ENCODE data around the gene GALNT16.

Gene GALNT16

GRCh38 chr14:69318241-69318640 is 58.3 kb downstream of the GALNT16 start:
- DNase-seq: no peak

DNA sequence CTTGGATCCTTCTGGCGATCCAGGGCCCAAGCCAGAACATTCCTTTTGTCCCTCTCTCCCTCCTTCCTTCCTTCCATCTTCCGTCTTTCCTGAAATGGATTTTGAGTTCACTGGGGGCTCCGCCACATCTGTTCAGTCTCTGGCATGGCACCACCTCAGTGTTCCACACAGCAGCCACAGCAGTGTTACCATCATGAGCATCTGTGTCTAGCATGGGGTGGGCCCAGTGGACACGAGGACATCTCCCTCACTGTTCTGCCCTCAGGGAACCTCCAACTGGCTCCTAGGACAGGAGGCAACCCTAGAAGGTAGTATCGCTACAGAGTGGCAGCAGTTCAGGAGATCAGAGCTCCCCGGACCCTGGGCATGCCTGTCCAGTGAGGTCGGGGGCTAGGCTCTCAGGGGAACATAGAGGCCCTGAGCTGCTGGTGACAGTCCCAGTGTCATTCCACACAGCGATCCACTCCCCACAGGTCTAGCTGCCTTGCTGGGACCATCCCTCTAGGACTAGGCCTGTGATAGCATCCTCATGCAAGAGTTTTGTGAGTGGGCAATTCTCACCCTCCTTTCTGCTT is 59.0 kb downstream of the GALNT16 start:
- no peak for DNase-seq

- no peak for DNase-seq
These were observed 60.0 kb downstream of the GALNT16 start for GRCh38 chr14:69319911-69320310.

DNA sequence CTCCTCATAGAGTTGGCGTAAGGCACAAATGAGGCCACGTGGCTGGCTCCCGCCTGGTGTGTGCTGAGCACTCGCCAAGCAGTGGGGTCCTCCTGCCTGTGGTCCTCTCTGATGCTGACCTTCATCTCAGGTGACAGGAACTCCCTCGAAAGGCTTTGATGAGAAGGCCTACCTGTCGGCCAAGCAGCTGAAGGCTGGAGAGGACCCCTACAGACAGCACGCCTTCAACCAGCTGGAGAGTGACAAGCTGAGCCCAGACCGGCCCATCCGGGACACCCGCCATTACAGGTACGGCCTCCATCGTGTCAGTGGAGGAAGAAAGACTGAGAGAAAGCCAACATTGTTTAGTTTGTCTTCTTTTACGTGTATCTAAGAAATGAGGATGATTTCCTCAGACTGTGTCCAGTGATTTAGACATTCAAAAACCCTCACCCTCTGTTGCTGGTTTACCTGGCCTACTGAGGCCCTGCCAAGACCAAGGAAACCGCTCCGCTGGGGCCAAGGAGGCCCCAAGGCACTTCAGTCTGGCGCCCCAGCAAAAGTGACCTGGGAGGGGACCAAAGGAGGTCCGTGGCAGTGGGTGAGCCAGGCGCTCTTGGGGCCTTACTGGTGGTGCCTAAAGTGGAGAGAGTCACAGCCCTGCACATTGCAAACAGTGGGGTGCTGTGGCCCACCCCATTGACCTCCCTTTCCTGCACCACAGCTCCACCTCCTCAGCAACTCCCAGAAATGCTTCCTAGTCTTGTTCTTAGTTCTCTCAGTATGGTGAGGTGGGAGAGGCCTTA is 60.8 kb downstream of the GALNT16 start:
- DNase-seq: no peak

GRCh38 chr14:69321601-69322330 is 61.8 kb downstream of the GALNT16 start:
- no peak for DNase-seq

DNA sequence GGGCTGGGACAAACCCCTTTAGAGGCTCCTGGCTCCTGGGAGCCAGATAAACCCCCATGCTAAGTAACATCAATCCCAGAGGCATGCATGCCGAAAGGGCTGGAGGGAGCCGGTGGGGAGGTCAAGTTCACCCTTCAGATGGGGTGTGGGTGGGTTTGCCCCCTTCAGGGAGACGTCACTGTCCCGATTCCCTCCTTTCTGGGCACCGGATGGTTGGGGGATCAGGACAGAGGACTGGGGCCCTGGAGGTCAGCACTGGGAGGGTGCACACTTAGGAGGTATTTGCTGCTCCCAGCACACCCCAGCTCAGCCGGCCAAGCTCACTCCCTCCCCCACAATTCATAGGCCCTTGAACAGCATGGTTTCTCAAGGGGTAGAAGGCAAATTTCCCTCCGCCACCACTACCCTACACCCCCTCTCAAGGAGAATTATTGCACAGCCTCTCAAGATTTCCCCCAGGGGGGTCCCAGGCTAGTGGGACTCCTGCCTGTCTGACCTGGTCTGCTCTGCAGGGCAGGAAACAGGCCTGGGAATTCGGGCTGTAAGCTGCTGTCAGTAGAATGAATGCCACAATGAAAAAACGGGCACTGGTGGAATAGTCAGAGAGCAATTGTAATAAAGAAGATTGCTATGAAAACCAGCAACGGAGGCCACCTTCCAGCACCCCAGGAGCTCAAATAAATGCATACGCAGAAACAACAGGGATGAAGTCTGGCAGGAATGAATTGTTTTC is 63.5 kb downstream of the GALNT16 start:
- DNase-seq: no peak

GRCh38 chr14:69323999-69324282 is 64.0 kb downstream of the GALNT16 start:
- no peak for DNase-seq

- DNase-seq: no peak
These were observed 64.5 kb downstream of the GALNT16 start for GRCh38 chr14:69324341-69324931.

GRCh38 chr14:69325086-69325485 is 65.1 kb downstream of the GALNT16 start:
- no peak for DNase-seq

DNA sequence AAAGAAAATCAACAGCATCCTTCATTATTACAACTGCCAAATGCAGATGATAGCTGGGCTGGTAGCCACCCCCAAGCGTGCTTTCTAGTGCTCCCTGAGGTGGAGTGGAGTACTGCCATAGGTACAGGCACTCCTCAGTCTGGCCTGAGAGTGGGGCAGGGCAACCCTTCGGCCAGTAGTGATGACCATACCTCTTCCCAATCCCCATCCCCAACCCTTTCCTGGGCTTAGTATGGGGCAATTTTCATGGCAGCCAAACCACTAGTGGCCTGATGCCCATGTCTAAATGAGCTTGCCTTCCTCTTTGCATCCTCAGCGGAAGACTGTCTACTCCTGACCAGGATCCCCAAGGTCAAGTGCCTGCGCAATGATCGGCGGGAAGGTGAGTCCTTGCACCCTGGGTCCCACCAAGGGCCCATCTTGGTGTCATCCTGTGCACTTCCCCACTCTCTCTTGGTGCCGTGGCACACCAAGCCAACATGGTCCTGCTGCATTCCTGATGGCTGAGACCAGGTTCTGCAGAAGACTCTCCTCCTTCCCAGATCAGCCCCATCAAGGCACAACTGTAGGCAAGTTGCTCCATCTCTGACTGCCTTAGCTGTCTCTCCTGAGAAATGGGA is 65.8 kb downstream of the GALNT16 start:
- no peak for DNase-seq

- DNase-seq: no peak
These were observed 66.7 kb downstream of the GALNT16 start for GRCh38 chr14:69326611-69327010.

GRCh38 chr14:69327507-69327906 is 67.5 kb downstream of the GALNT16 start:
- no peak for DNase-seq

- DNase-seq: no peak
These were observed 68.4 kb downstream of the GALNT16 start for GRCh38 chr14:69328317-69328716.

DNA sequence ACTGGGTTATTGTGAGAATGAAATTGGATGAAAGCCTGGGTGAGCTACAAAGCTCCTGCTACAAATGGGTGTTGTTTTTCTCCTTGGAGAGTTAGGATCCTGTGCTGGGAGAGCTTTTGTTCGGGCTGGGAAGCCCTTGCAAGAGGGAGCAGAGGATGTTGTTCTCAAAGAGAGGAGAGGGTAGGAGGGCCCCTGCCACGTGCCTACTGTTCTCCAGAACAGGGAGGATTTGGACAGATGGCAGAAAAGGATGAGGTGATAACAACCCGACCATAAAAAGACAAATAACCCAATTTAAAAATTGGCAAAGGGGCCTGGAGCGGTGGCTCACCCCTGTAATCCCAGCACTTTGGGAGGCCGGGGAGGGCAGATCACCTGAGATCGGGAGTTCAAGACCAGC is 68.8 kb downstream of the GALNT16 start:
- DNase-seq: no peak

GRCh38 chr14:69331206-69331605 is 71.2 kb downstream of the GALNT16 start:
- no peak for DNase-seq

GRCh38 chr14:69332782-69333395 is 72.9 kb downstream of the GALNT16 start:
- DNase-seq: no peak

DNA sequence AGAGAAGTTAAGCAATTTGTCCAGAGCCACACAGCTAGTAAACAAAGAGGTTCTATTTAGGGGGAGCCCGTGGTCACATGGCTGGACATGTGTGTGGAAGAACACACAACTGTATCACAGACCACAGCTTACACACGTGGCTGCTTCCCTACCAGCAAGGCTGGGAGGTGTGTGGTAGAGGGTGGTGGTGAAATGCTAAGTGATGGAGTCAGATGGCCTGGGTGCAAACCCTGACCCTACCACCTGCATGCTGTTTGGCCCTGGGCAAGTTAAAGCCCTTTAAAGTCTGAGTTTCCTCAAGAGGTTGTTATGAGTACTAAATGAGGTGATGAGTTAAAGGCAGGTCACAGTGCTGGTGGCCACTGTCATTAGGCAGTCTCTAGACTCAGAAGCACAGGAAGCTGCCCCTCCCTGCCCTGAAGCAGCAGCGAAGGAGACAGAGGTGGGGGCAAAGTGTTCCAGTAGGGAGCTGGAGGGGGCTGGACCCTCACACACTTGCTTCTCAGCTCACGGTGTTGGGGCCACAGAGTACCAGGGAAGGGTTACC is 73.9 kb downstream of the GALNT16 start:
- no peak for DNase-seq

DNA sequence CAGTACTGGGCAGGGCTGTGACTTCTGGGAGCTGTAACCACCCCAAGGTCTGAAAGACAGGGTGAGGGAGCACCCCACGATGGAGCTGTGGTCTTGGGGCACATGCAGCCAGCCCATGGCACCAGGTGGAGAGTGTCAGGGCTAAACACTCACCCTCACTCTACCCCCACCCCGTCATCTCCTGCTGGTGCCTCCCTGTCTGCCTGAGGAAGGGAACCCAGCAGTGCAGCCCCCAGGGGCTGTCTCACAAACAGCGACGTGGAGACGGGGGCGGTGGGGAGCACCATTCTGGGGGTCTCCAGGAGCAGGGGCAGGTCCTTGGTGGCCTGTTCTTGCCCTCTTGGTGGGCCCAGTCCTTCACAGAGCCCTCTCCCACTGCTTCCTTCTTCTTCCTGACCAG is 74.6 kb downstream of the GALNT16 start:
- DNase-seq: no peak

DNA sequence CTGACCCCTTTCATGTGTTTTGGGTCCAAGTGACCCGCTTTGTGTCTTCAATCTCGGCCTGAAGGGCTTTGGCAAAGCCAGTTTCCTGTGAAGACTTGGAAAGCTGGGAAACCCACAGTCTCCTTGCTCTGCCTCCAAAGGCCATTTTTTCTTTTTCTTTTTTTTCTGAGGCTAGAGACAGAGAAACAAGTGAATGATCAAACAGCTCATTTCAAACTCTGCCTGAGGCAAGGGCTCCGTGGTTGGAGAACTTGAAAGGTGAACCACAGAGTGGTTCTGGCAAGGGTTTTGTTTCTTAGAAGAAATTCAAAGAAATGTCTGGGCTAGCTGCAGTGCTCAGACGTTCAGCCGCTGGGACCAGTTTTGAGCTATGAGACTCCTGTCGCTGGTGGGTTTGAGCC is 75.4 kb downstream of the GALNT16 start:
- no peak for DNase-seq

DNA sequence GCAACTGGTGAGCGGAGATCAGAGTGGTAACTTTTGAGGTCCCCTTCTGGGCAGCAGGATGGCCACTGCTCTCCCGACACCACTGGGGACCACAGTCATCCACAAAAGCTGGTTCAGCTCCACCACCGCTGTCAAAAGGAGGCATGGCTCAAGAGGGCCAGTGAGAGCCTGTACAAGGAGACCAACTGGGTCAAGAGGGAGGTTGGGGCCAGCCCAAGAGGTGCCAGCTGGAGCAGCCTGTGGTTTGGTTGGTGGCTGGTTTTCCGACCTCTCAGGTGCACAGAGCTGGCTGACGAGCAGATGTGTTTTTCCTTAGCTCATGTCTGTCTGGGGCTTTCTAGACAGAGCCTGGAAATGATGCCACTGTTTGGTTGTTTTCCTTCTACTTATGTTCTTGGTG is 78.0 kb downstream of the GALNT16 start:
- no peak for DNase-seq

DNA sequence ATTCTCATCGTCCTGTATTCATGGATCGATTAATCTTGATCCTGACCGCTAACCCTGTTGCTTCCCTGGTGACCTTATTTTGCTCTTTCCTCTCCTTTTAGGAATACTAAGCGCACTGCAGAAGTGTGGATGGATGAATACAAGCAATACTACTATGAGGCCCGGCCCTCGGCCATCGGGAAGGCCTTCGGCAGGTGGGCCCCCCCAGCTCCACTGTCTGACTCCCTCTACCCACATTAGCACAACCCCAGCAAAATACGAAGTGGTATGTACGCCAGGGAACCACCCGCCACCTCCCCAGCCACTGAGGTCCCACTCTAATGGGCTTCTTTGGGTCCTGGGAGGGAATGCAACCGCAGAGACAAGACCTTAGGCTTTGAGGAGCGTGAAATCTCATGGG is 79.5 kb downstream of the GALNT16 start:
- no peak for DNase-seq

DNA sequence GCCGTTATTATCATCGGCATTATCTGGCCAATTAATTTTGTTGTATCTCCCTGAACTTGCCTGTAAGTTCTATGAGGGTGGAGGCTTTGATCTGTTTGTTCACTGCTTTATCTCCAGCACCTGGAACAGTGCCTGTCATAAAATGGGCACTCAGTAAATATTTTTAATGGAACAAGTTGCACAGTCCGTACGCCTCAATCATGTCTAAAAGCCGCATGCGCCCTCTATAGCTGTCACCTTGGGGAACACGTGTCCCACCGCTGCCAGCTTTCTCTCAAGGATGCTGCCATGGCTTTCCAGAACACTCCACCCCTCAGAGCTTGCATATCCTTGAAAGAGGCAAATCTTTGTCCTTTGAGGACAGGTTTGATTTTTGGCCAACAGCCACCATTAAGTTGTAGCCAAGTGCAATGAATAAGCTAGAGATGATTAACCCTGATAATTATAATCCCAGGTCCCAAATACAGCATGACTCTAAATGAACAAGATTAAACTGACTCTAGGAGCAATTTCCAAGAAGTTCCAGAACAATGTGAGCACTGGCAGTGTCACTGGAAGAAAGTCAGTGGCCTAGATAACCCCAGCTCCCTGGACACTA is 83.1 kb downstream of the GALNT16 start:
- DNase-seq: no peak
